Measurements from ENCODE around the gene ZNF775.
A peak's percentile ranks its signal among the peaks of the same experiment; 100 is the strongest.

ZNF775 gene

GRCh38 chr7:150415161-150416153, 36.3 kb downstream of the ZNF775 start:
- DNase-seq: no peak

DNA sequence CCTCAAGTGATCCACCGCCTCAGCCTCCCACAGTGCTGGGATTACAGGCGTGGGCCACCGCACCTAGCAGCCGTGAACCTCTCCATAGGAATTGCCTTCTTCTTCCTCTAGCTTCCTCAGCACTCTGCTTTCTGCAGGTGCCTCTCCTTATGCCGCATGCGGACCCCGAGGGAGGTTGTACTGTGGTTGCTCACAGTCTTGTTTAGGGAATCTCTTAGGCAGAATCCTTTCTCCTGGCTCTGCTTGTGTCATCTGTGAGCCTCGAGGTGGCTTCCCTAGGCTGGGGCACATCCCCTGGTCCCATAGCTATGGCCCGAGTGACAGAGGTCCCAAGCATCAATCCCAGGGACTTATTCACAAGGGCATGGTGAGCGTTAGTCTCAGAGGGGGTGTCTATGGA, 38.1 kb downstream of the ZNF775 start:
- no peak for DNase-seq

GRCh38 chr7:150417863-150418262, 38.7 kb downstream of the ZNF775 start:
- no peak for DNase-seq

GRCh38 chr7:150420242-150420641, 41.1 kb downstream of the ZNF775 start:
- DNase-seq: no peak

DNA sequence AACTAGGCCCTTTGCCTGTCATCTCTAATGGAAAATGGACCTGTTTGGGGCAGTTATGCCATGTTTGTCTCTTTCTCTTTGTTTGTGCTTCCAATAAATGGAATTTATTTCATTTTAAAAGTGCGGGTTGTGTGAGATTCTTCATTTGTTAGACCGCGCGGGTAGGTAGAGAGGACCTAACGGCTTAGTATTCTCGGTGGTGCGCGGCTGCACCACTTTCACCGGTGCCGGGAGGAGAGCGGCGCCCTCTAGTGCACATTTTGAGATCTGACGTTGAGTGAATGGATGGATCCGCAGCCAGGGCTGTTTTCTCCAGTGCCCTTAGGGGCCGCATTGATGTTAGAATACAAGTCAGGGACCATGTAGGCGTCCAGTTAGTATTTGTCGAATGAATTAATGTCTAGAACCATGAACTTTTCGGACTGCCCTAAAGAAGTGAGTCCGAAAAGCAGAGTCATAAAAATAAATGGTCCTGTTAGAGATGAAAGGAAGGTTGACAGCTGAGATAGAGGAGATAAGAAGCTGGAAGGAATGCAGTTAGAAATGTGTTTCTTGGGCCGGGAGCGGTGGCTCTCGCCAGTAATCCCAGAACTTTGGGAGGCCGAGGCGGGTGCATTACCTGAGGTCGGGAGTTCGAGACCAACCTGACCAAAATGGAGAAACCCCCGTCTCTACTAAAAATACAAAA, 42.0 kb downstream of the ZNF775 start:
- DNase-seq: peak; percentile 72

DNA sequence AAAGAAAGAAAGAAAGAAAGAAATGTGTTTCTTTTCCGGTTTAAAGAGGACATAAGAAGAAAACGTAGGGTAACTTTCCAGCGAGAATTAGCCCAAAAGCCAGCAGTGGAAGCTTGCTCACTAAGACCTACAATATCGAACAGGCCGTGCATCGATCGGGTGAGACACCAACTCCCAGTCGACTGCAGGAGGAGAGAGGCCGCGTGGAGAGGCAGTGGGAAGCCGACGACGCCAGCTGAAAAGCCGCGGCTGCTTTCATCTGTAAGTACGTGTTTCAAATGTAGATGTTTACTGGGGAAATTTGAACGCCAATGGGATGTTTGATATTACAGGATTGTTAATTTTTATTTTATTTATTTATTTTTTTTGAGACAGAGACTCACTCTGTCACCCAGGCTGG, 42.7 kb downstream of the ZNF775 start:
- DNase-seq: no peak

- no peak for DNase-seq
Measured at GRCh38 chr7:150425670-150426069, 46.5 kb downstream of the ZNF775 start.

- no peak for DNase-seq
Measured at GRCh38 chr7:150428671-150429451, 49.7 kb downstream of the ZNF775 start.

GRCh38 chr7:150429699-150430098, 50.6 kb downstream of the ZNF775 start:
- DNase-seq: no peak

DNA sequence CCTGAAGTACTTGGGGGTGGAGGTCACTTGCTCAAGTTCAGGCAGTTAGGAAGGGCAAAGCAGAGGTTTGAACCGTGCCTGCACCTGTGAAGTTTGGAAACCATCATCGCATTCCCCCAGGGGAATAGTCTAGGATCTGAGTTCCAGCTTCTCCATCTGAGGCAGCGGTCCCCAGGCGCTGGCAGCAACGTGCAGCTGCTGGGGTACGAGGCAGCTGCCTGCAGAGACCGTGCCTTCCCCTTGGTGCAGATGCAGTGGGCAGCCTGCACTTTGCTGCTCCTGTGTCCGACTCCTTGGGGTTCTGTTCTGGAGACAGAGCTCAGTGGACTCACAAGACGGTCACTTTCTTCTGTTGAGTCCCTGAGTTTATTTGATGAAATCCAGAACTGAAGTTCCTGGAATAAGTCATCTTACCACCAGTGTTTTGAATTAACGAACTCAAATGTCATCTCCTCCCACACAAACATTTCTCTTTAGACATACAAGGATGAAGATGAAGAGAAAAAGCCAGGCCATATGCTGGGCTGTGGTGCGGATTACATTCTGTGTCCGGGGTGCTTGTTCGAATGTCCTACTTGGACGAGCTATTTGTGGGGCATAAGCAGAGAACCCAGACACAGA, 51.4 kb downstream of the ZNF775 start:
- DNase-seq: no peak

GRCh38 chr7:150431839-150432658, 52.9 kb downstream of the ZNF775 start:
- DNase-seq: no peak

GRCh38 chr7:150432915-150433892, 54.1 kb downstream of the ZNF775 start:
- DNase-seq: no peak

GRCh38 chr7:150434240-150434639, 55.1 kb downstream of the ZNF775 start:
- no peak for DNase-seq

- no peak for DNase-seq
Measured at GRCh38 chr7:150435047-150435389, 55.9 kb downstream of the ZNF775 start.

GRCh38 chr7:150435390-150436073, 56.4 kb downstream of the ZNF775 start:
- DNase-seq: no peak

GRCh38 chr7:150439967-150440366, 60.8 kb downstream of the ZNF775 start:
- no peak for DNase-seq

GRCh38 chr7:150441524-150441923, 62.4 kb downstream of the ZNF775 start:
- no peak for DNase-seq

- no peak for DNase-seq
Measured at GRCh38 chr7:150442811-150443210, 63.7 kb downstream of the ZNF775 start.

GRCh38 chr7:150443793-150444540, 64.8 kb downstream of the ZNF775 start:
- DNase-seq: no peak

All from NCI-H774 (cell line).